Endothelial cell (in vitro differentiated cells): Measurements from ENCODE around the gene OR56A1. TPM values are rescaled to one million over a fixed set of nuclear protein-coding genes. Genes with fewer than 3 reads are reported as not detected.

Source experiments
- DNase-seq: peaks from one replicate; pipeline ENCODE4 v3.0.0; 2021; ENCODE audit warnings: low spot score
- H3K27ac Mint-ChIP-seq: one replicate; pipeline ENCODE4 v1.8.0; 2021; ENCODE audit warnings: mixed read lengths, inconsistent platforms; ENCODE audit not compliant: unreplicated experiment
- H3K27me3 Mint-ChIP-seq: one replicate; pipeline ENCODE4 v1.8.0; 2021; ENCODE audit warnings: mild to moderate bottlenecking, moderate library complexity, mixed read lengths, inconsistent platforms; ENCODE audit not compliant: unreplicated experiment
- H3K36me3 Mint-ChIP-seq: one replicate; pipeline ENCODE4 v1.8.0; 2021; ENCODE audit warnings: mild to moderate bottlenecking, low read depth, mixed read lengths, inconsistent platforms; ENCODE audit not compliant: unreplicated experiment
- H3K4me1 Mint-ChIP-seq: one replicate; pipeline ENCODE4 v1.8.0; 2021; ENCODE audit warnings: mild to moderate bottlenecking, mixed read lengths, inconsistent platforms; ENCODE audit not compliant: unreplicated experiment
- H3K4me3 Mint-ChIP-seq: one replicate; pipeline ENCODE4 v1.8.0; 2021; ENCODE audit warnings: mild to moderate bottlenecking, mixed read lengths, inconsistent platforms; ENCODE audit not compliant: unreplicated experiment
- H3K9me3 Mint-ChIP-seq: one replicate; pipeline ENCODE4 v1.8.0; 2021; ENCODE audit warnings: mixed read lengths, inconsistent platforms; ENCODE audit not compliant: unreplicated experiment
- CTCF ChIP-seq: fragments of 200-600 bp; sonication (generic); IDR thresholded peaks from one replicate; pipeline ENCODE4 v1.5.0; 2021; ENCODE audit warnings: antibody characterized with exemption; ENCODE audit not compliant: unreplicated experiment
- total RNA-seq: library from RNA; stranded (reverse); fragmentation: NEBNext Ultra II Directional; extraction: Animal tissue kit (Norgen Biotek cat#: 25700); gene quantifications from one replicate; pipeline ENCODE4 v1.2.1, GENCODE V29; 2021; ENCODE audit not compliant: unreplicated experiment

OR56A1 gene
- total RNA-seq, 1 donor from 2014 or later = 0.03 TPM

GRCh38 chr11:5992604-5993251 lies 37.8 kb downstream of the OR56A1 start:
- DNase-seq = no peak
- peak; percentile 76 for TF ChIP-seq CTCF
- no peak overlapping the region for H3K27ac Mint-ChIP-seq
- peaks cover 2% of the 10 kb centered on the region for H3K27me3 Mint-ChIP-seq
- H3K4me1 Mint-ChIP-seq = no peaks in the 10 kb centered on the region
- no peaks in the 10 kb centered on the region for H3K9me3 Mint-ChIP-seq
- no peaks in the 10 kb centered on the region for H3K36me3 Mint-ChIP-seq
- H3K4me3 Mint-ChIP-seq = no peak overlapping the region

- Mint-ChIP-seq H3K4me1 (no peaks in the 10 kb centered on the region), H3K36me3 (no peaks in the 10 kb centered on the region), H3K9me3 (no peaks in the 10 kb centered on the region), H3K27ac (no peak overlapping the region), H3K27me3 (peaks cover 2% of the 10 kb centered on the region), H3K4me3 (no peak overlapping the region)
- TF ChIP-seq CTCF = no peak
- no peak for DNase-seq
These were observed 38.4 kb downstream of the OR56A1 start for GRCh38 chr11:5992150-5992549.

DNA sequence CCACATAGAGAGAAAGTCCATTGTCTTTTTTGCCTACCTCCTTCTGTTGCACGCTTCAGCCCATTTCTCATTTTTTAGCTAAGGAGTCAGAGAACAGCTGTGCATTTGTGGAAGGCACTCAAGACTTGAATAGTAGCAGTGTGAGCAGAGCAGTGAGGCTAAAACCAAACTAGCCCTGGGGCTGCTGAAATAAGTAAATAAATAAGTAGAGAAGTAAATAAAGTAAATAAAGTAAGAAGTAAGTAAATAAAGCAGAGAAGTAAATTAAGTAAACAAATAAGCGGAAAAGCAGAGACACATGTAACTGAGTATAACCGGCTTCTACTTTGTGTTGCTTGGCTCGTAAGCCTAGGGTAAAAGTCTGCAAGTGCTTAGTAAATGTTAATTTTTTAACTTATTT lies 41.4 kb downstream of the OR56A1 start:
- no peaks in the 10 kb centered on the region for H3K9me3 Mint-ChIP-seq
- DNase-seq = no peak
- H3K27me3 Mint-ChIP-seq = no peaks in the 10 kb centered on the region
- H3K4me3 Mint-ChIP-seq = no peak overlapping the region
- TF ChIP-seq CTCF = no peak
- no peaks in the 10 kb centered on the region for H3K36me3 Mint-ChIP-seq
- no peak overlapping the region for H3K27ac Mint-ChIP-seq
- H3K4me1 Mint-ChIP-seq = no peaks in the 10 kb centered on the region

- no peak for DNase-seq
- Mint-ChIP-seq H3K9me3 (no peaks in the 10 kb centered on the region), H3K36me3 (no peaks in the 10 kb centered on the region), H3K4me3 (no peak within 1 kb of the TSS), H3K4me1 (no peaks in the 10 kb centered on the region), H3K27me3 (no peaks in the 10 kb centered on the region), H3K27ac (no peak within 1 kb of the TSS)
- no peak for TF ChIP-seq CTCF
These were observed 43.7 kb downstream of the OR56A1 start, which contains the start of gene OR52L1 for GRCh38 chr11:5986885-5987284. TSS of gene OR52L1 (minus strand) at chr11:5986985. CDS start at chr11:5986930, 55 bp downstream.

DNA sequence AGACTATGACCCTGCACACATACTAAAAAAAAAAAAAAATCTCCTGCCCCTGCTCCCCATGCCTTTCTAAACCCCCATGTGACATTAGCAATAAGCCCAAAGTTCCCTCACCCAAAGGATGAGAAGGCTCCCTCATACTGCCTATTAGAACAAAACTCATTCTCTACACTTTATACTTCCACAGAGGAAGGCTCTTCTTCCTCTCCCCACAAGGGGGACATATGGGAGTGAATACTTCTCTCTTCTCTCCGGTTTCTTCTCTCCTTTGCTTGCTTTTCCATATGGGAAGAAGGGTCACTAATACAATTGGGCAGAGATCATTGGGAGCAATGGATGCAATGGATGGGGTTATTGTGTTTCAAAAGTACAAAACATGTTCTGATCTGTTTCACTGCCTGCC lies 47.1 kb downstream of the OR56A1 start:
- Mint-ChIP-seq H3K27me3 (peaks cover 2% of the 10 kb centered on the region), H3K4me3 (no peak overlapping the region), H3K4me1 (no peaks in the 10 kb centered on the region), H3K36me3 (no peaks in the 10 kb centered on the region), H3K9me3 (no peaks in the 10 kb centered on the region), H3K27ac (no peak overlapping the region)
- DNase-seq = no peak
- TF ChIP-seq CTCF = peak; percentile 22
